Osteocyte (in vitro differentiated cells): ENCODE data around the gene PPP1R3D. TPM values are rescaled to one million over a fixed set of nuclear protein-coding genes. Genes with fewer than 3 reads are reported as not detected.
A peak's percentile ranks its signal among the peaks of the same experiment; 100 is the strongest.

Experiments
- DNase-seq: peaks from one replicate; pipeline ENCODE4 v3.0.0; 2021; ENCODE audit warnings: mixed read lengths; ENCODE audit not compliant: unreplicated experiment; ENCODE audit errors: extremely low spot score
- H3K27ac Mint-ChIP-seq: one replicate; pipeline ENCODE4 v1.8.0; 2021; ENCODE audit warnings: mild to moderate bottlenecking, mixed read lengths; ENCODE audit not compliant: unreplicated experiment
- H3K27me3 Mint-ChIP-seq: one replicate; pipeline ENCODE4 v1.8.0; 2021; ENCODE audit warnings: mixed read lengths; ENCODE audit not compliant: unreplicated experiment
- H3K36me3 Mint-ChIP-seq: one replicate; pipeline ENCODE4 v1.8.0; 2021; ENCODE audit warnings: mixed read lengths; ENCODE audit not compliant: unreplicated experiment
- H3K4me1 Mint-ChIP-seq: one replicate; pipeline ENCODE4 v1.8.0; 2021; ENCODE audit warnings: mixed read lengths; ENCODE audit not compliant: unreplicated experiment
- H3K4me3 Mint-ChIP-seq: one replicate; pipeline ENCODE4 v1.8.0; 2021; ENCODE audit warnings: mild to moderate bottlenecking, moderate library complexity, mixed read lengths; ENCODE audit not compliant: unreplicated experiment
- H3K9me3 Mint-ChIP-seq: one replicate; pipeline ENCODE4 v1.8.0; 2021; ENCODE audit warnings: mixed read lengths; ENCODE audit not compliant: unreplicated experiment
- total RNA-seq: library from RNA; stranded (reverse); gene quantifications from 2 replicates; pipeline ENCODE4 v1.2.1, GENCODE V29; 2021
- TF ChIP-seq, protein P1 (sequence below): fragments of 200-600 bp; sonication (generic); IDR thresholded peaks from 2 replicates; pipeline ENCODE4 v1.5.0; 2021; ENCODE audit warnings: antibody characterized with exemption, mild to moderate bottlenecking, moderate library complexity

PPP1R3D gene
- total RNA-seq, 1 donor from 2014 or later = 7.3 TPM

DNA sequence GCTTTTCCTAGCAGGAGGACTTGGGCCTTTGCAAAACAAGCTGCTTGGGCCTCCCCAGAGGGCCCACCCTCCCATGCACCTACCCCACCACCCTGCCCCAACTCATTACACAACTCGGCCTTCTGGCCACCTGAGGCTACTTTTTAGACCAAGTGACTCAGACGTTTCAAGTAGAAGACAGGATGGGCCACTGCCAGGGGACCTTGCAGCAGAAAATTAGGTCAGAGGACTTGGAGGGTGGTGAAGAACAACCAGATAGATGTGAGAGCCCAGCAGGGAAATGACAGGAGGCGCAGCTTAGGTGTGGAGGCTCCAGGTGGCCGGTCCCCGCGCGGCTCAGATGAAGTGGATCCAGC, 1.4 kb downstream of the PPP1R3D start:
- Mint-ChIP-seq H3K9me3 (no peaks in the 10 kb centered on the region), H3K4me3 (peak overlapping the region; percentile 74)

DNA sequence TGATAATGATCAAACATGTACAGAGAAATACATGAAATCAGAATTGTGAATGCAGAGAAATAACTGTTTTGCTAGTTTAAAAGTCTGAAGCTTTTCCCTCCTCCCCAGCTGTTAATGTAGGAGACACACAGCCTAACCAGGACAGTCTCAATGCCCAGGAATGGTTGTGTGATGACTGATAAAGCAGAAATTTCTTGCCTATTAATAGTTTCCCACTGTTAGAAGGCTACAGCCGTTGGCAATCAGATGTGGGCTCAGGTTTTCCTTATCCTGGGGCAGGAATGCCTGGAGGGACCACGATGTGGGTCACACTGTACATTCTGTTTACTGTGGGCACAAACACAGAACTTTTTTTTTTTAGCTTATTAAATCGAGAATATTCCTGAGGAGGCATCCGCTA, 1.9 kb downstream of the PPP1R3D start:
- Mint-ChIP-seq H3K4me1 (peaks cover 42% of the 10 kb centered on the region), H3K27me3 (no peaks in the 10 kb centered on the region), H3K9me3 (no peaks in the 10 kb centered on the region), H3K4me3 (peak overlapping the region; percentile 74), H3K36me3 (peaks cover 3% of the 10 kb centered on the region), H3K27ac (peak overlapping the region; percentile 54)
- DNase-seq = no peak
- TF ChIP-seq, protein P1, sequence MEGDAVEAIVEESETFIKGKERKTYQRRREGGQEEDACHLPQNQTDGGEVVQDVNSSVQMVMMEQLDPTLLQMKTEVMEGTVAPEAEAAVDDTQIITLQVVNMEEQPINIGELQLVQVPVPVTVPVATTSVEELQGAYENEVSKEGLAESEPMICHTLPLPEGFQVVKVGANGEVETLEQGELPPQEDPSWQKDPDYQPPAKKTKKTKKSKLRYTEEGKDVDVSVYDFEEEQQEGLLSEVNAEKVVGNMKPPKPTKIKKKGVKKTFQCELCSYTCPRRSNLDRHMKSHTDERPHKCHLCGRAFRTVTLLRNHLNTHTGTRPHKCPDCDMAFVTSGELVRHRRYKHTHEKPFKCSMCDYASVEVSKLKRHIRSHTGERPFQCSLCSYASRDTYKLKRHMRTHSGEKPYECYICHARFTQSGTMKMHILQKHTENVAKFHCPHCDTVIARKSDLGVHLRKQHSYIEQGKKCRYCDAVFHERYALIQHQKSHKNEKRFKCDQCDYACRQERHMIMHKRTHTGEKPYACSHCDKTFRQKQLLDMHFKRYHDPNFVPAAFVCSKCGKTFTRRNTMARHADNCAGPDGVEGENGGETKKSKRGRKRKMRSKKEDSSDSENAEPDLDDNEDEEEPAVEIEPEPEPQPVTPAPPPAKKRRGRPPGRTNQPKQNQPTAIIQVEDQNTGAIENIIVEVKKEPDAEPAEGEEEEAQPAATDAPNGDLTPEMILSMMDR = no peak

More for the DNA sequence above, 1.4 kb downstream of the PPP1R3D start:
- Mint-ChIP-seq H3K27ac (peak overlapping the region; percentile 54), H3K4me1 (peaks cover 43% of the 10 kb centered on the region), H3K27me3 (no peaks in the 10 kb centered on the region), H3K36me3 (peaks cover 3% of the 10 kb centered on the region)
- TF ChIP-seq, protein P1 = no peak
- DNase-seq = no peak

DNA sequence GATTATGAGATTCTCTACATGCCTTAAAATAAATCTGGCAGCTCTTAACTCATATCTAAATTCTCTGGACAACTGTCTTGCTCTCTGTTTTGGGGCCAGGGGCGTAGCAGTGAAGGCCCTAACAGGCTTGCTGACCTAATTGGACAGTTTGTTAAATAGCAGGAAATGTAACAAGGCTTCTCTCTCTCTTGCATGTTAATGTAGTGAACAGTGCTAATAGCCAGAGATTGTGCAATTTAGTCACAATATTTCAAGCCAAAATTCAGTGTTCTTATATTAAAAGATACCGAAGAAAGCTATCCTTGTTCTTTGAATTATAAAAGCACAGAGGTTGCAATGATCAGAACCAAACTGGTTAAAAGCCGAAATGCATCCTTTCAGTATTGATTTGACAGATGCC, 3.0 kb downstream of the PPP1R3D start:
- H3K27ac Mint-ChIP-seq = no peak overlapping the region
- no peak for DNase-seq
- H3K4me3 Mint-ChIP-seq = no peak overlapping the region
- TF ChIP-seq, protein P1 = no peak
- no peaks in the 10 kb centered on the region for H3K27me3 Mint-ChIP-seq
- no peaks in the 10 kb centered on the region for H3K9me3 Mint-ChIP-seq
- H3K4me1 Mint-ChIP-seq = peaks cover 42% of the 10 kb centered on the region
- H3K36me3 Mint-ChIP-seq = peaks cover 3% of the 10 kb centered on the region

DNA sequence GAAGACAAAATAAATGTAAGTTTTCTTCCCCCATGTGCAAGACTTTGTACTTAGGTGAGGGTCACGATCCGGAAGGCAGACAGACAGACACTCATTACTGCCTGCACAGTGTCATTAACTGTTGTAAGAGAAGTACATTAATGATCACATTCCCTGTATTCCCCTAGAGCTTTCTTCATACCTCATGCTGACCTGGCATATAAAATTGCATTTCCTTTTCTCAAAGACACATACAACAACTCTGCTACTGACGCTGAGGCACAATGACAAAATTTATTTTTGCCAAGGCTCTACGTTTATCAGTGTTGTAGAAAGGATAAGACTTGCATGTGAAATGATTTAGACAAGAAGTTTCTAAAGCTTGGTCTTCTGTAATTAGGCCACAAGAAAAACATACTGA, 3.7 kb downstream of the PPP1R3D start:
- TF ChIP-seq, protein P1 = no peak
- no peaks in the 10 kb centered on the region for H3K27me3 Mint-ChIP-seq
- no peak overlapping the region for H3K27ac Mint-ChIP-seq
- no peaks in the 10 kb centered on the region for H3K9me3 Mint-ChIP-seq
- H3K4me3 Mint-ChIP-seq = no peak overlapping the region
- peaks cover 44% of the 10 kb centered on the region for H3K4me1 Mint-ChIP-seq
- no peak for DNase-seq
- peaks cover 3% of the 10 kb centered on the region for H3K36me3 Mint-ChIP-seq

DNA sequence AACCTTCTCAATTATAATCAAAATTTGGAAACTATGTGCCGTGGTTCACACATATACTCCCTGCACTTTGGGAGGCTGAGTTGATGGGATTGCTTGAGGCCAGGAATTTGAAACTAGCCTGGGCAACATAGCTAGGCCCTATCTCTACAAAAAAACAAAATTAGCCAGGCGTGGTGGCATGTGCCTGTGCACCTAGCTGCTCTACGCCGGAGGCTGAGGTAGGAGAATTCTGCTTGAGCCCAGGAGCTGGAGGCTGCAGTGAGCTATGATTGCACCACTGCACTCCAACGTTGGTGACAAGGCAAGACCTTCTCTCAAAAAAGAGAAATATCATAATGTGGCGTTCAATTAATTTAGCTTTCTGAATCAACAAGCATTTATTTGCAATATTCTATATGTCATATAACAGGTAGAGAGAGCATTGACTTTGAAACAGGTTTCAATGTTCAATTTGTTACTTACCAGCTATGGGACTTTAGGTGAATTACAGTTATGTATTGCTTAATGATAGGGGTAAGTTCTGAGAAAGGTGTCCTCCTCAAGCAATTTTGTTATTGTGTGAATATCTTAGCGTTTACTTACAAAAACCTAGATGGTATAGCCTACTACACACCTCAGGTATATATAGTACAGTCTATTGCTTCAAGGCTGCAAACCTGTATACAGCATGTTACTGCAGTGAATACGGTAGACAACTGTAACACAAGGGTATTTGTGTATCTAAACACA, 4.5 kb downstream of the PPP1R3D start:
- no peaks in the 10 kb centered on the region for H3K9me3 Mint-ChIP-seq
- no peak for DNase-seq
- peaks cover 38% of the 10 kb centered on the region for H3K4me1 Mint-ChIP-seq
- H3K27me3 Mint-ChIP-seq = no peaks in the 10 kb centered on the region
- H3K27ac Mint-ChIP-seq = no peak overlapping the region
- H3K4me3 Mint-ChIP-seq = no peak overlapping the region
- peaks cover 3% of the 10 kb centered on the region for H3K36me3 Mint-ChIP-seq
- TF ChIP-seq, protein P1 = no peak
